Vein endothelial cell (primary cell): ENCODE measurements around the gene LAG3. TPM values are rescaled to one million over a fixed set of nuclear protein-coding genes. Genes with fewer than 3 reads are reported as not detected.

Experiments used
- total RNA-seq: library from RNA; depleted of rRNA; stranded (reverse); fragments of >200 nt; gene quantifications from 2 replicates; pipeline ENCODE4 v1.2.3, GENCODE V29; 2012

LAG3 gene
- total RNA-seq, result 0.10 and 0.33 TPM in 2 replicates

GRCh38 chr12:6772331-6772695 is at the start of gene LAG3:
Gene LAG3 (plus strand): TSS chr12:6772520. CDS start chr12:6772853, 333 bp downstream.

DNA sequence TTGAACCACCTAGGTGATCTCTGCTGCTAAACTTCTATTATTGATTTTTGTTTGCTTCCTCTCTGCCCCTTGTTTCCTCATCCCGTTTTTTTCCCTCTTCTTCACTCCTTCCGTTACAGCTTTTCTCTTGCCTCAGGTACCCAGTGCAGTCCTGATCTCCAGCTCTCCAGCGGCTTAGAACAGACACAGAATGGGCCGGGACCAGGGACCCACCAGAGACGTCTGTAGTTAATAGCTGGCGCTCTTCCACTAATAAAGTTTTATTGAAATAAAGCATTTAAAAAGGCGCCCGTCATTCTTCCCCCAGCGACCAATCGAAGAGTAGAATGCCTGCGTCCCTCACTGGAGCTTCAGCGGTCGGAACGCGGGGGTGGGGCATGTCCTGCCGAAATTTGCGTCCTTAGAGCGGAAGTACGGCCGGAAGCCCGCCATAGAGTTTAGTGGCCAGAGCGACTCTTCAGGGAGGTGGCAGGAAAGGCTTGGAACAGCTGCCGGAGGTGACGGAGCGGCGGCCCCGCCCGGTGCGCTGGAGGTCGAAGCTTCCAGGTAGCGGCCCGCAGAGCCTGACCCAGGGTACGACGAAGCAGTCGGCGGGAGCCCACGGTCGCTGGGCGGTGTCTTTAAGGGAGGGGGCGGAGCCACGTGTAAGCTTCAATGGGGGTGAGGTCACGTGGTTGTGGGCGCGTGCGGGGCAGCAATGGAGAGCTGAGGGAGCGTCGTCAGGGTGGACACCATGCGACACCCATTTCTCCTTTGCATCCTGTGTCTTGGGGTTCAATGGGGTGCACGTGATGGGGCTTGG is 48.5 kb upstream of the LAG3 start, which contains the start of gene COPS7A:
Gene COPS7A (plus strand): TSS at position 440 of the 802 bp plus-strand sequence. CDS start 611 bp downstream, outside the sequence.

DNA sequence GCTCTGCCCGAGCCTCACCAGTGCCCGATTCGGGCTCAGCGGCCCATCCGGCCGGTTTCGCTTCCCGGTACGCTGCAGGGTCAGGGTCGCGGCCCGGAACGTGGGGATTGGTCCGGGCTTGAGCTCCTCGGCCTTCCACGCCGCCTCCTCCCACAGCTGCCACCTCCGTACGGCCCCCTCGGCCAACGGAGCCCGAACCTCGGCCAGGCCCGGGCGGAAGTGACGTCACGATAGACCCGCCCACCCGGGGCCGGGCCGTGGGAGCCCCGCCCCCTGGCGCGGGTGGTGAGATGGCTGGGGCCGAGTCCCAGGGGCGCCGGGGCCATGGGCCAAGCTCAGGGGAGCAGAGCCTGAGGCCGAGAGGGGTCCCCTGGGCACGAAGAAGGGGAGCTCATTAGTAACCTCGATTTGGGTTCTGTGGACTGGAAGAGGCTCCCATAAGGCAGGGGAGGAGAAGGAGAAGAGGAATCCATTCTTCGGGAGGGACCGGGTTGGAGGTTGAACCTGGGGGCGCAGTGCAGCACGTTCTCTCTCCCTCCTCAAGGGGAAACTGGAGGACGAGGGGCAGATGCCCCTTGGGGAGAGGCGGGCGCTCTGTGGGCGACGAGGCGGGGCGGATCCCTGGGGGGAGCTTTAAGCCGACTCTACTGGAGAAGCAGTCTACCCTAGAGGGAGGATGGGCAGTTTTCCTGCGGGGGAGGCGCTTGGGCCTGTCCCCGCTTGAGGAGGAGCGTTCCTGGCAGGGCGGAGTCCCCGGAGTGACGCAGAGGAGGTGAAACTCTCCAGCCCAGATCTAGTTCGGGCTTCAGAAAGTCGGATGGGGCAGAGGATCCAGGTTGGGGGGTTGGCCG is 19.2 kb upstream of the LAG3 start, which contains the start of gene MLF2:
Gene MLF2 (minus strand): TSS at position 221 of the 851 bp plus-strand sequence. CDS start 807 bp downstream, outside the sequence.

DNA sequence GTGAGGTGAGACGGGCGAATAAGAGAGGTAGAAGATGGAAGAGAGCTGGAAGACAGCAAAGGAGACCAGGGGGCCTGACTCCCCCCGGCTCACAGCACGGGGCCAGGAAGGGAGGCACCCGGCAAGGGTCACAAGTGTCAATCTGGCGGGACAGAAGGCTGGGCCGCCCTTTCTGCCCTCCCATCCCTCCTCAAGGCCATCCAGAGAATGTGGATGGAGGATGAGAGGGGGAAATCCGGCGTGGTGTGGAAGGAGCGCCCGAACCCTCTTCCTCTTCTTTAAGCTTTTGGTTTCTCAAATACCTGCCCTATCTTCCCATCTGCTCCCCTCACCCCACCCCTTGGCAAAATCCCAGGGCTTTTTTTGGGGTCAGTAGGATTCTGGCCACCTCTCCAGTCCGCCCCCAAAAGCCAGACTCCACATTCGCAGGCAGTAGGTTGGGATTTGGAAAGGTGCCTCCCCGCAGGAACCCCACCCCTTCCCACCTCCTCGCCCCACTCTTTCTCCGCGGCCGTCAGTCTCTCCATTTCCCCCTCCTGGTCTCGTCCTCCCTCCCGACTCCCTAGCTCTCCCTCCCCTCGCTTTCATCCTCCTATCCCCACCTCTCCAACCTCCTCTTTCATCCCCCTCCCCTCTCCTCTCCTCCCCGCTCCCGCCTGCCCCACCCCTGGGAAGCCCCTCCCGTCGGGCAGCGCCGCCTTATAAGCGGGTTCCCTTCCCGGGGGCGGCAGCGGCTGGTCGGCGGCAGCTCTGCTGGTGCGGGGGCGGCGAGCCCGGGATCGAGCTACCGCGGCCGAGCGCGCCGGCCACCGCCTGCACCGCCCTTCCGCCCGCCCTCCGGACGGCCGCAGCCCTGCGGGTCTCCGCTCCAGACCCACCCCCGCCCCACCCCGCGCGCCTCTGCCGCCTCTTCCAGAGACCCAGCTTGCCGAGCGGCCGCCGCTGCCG is 6.4 kb upstream of the LAG3 start, which contains the start of gene PTMS:
Gene PTMS (plus strand): TSS at position 730 of the 948 bp plus-strand sequence. CDS start 343 bp downstream, outside the sequence.

GRCh38 chr12:6788972-6789924 is 16.9 kb downstream of the LAG3 start, which contains the start of gene CD4:
Gene CD4 (plus strand): TSS chr12:6789528. CDS start chr12:6800139, 10,611 bp downstream.

DNA sequence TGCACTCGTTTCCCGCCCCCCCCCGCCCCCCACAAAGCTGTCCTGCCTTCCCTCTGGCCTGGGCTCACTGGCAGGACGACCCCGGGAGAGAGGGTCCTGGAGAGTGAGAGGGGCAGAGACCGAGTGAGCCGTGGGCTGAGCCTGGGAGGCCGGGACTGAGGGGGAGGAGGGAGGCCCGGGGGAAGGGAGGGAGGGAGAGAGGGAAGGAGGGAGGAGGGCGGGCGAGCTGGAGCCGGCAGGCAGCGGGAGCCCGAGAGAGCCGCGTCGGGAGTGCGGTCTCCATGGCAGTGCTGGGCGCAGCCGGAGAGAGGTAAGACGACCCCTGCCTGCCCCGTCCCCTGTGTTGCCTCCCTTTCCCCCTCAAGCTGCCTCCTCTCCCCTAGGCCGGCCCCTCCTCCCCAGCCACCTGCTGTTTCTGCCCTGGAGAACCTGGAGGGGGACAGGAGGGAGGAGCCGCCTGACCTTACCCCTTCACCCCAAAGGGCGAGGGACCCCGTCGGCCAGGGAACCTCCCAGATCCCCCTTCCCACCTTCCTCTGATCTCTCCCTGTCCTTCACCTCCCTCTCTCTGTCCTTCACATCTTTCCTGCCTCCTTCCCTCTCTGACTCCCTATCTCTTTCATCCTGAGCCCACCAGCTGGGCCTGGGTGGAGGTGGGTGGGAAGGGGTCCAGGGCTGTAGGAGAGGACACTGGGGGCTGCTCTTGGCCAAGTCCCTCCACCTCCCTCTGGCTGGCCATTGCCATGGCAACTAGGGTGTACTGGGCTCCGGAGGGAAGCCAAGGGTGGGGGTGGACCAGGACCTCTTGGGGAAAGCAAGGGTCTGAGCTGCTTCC is 49.5 kb downstream of the LAG3 start, which contains the start of gene GPR162:
Gene GPR162 (plus strand): TSS at position 231 of the 835 bp plus-strand sequence. CDS start 2,078 bp downstream, outside the sequence.

Other genes starting within 250 kb of the LAG3 start
- gene GAPDH, start 238.0 kb upstream of the LAG3 start, total RNA-seq, result 6,940 and 9,259 TPM in 2 replicates
- gene IFFO1, start 216.5 kb upstream of the LAG3 start, total RNA-seq, result 9.7 and 12.7 TPM in 2 replicates
- gene NOP2, start 204.2 kb upstream of the LAG3 start, total RNA-seq, result 35.3 and 40.0 TPM in 2 replicates
- gene CHD4, start 165.1 kb upstream of the LAG3 start, total RNA-seq, result 225 and 228 TPM in 2 replicates
- gene LPAR5, start 136.6 kb upstream of the LAG3 start, total RNA-seq, result 0.10 TPM in 1 of 2 replicates, not detected in the other
- gene ACRBP, start 125.1 kb upstream of the LAG3 start, total RNA-seq, result 0.57 and 1.6 TPM in 2 replicates
- gene ING4, start 109.4 kb upstream of the LAG3 start, total RNA-seq, result 37.7 and 40.8 TPM in 2 replicates
- 30.2 and 31.4 TPM in 2 replicates for gene ZNF384, start 83.1 kb upstream of the LAG3 start, total RNA-seq
- gene PIANP, start 71.7 kb upstream of the LAG3 start, total RNA-seq, result not detected in 2 replicates
- gene COPS7A, start 48.5 kb upstream of the LAG3 start, total RNA-seq, result 42.5 and 45.7 TPM in 2 replicates
- gene MLF2, start 19.4 kb upstream of the LAG3 start, total RNA-seq, result 141 and 153 TPM in 2 replicates
- gene PTMS, start 6.2 kb upstream of the LAG3 start, total RNA-seq, result 126 and 169 TPM in 2 replicates
- gene CD4, start 17.0 kb downstream of the LAG3 start, total RNA-seq, result not detected in 2 replicates
- 3.4 and 6.5 TPM in 2 replicates for gene GPR162, start 49.3 kb downstream of the LAG3 start, total RNA-seq
- 43.7 and 58.1 TPM in 2 replicates for gene P3H3, start 55.9 kb downstream of the LAG3 start, total RNA-seq
- 2.6 and 2.9 TPM in 2 replicates for gene GNB3, start 68.4 kb downstream of the LAG3 start, total RNA-seq
- gene CDCA3, start 78.8 kb downstream of the LAG3 start, total RNA-seq, result 8.2 and 21.6 TPM in 2 replicates
- 93.1 and 105 TPM in 2 replicates for gene USP5, start 79.6 kb downstream of the LAG3 start, total RNA-seq
- 757 and 836 TPM in 2 replicates for gene TPI1, start 95.0 kb downstream of the LAG3 start, total RNA-seq
- gene SPSB2, start 100.8 kb downstream of the LAG3 start, total RNA-seq, result 3.3 and 4.3 TPM in 2 replicates
- gene LRRC23, start 132.3 kb downstream of the LAG3 start, total RNA-seq, result 2.5 and 2.9 TPM in 2 replicates
- gene ENO2, start 142.1 kb downstream of the LAG3 start, total RNA-seq, result 3.1 and 5.6 TPM in 2 replicates
- gene ATN1, start 155.4 kb downstream of the LAG3 start, total RNA-seq, result 14.9 and 17.3 TPM in 2 replicates
- gene RNU7-1, start 171.3 kb downstream of the LAG3 start, total RNA-seq, result not detected in 2 replicates
- 62.0 and 91.1 TPM in 2 replicates for gene C12orf57, start 171.5 kb downstream of the LAG3 start, total RNA-seq
- 1.2 and 2.0 TPM in 2 replicates for gene PTPN6, start 178.8 kb downstream of the LAG3 start, total RNA-seq
- gene PHB2, start 198.1 kb downstream of the LAG3 start, total RNA-seq, result 257 and 283 TPM in 2 replicates
- gene EMG1, start 198.4 kb downstream of the LAG3 start, total RNA-seq, result 31.0 and 36.5 TPM in 2 replicates
- gene LPCAT3, start 246.0 kb downstream of the LAG3 start, total RNA-seq, result 7.8 and 13.4 TPM in 2 replicates